Measurements from ENCODE around the gene HOXA9.

DNA sequence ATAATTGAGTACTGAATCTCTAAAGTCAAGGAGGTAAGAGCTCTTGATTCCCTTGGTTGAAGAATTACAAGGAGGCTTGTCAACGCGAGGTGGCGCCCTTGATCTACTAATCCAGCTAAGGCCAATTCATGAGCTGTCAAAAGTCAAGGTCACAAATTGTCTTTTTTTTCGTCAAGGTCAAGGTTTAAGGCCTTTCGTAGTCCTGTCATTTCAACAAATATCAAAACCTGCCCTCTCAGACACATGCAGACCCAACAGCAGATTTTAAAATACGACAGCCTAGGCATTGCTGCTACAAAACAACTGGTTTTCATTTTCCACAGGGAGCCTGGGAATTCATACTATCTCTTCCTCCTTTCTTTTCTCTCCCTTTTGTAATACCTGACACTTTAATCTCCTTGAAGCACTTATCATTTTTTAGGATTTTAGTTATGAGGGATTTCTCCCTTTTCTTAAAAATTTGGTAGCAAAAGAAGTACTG lies 31.0 kb upstream of the HOXA9 start:
- TF ChIP-seq ZNF274 (IDR thresholded peaks at IDR 0.05; ENCODE audit: low read length) (no peak), ZNF274 (tag by site-specific recombination; IDR thresholded peaks at IDR 0.05; ENCODE audit: borderline replicate concordance) (no peak), CTCF (tag by site-specific recombination; IDR thresholded peaks at IDR 0.05) (peak; percentile 71), ZBTB7A (tag by site-specific recombination; IDR thresholded peaks at IDR 0.05; ENCODE audit: low read depth) (no peak), ZNF350 (tag by site-specific recombination; IDR thresholded peaks at IDR 0.05) (no peak), ZNF132 (tag by site-specific recombination; IDR thresholded peaks at IDR 0.05; ENCODE audit: borderline replicate concordance) (no peak), YY1 (tag by site-specific recombination; IDR thresholded peaks at IDR 0.05) (no peak), SETDB1 (IDR thresholded peaks at IDR 0.05; ENCODE audit: insufficient read length, low read length) (no peak)
- TF ChIP-seq, protein P1, sequence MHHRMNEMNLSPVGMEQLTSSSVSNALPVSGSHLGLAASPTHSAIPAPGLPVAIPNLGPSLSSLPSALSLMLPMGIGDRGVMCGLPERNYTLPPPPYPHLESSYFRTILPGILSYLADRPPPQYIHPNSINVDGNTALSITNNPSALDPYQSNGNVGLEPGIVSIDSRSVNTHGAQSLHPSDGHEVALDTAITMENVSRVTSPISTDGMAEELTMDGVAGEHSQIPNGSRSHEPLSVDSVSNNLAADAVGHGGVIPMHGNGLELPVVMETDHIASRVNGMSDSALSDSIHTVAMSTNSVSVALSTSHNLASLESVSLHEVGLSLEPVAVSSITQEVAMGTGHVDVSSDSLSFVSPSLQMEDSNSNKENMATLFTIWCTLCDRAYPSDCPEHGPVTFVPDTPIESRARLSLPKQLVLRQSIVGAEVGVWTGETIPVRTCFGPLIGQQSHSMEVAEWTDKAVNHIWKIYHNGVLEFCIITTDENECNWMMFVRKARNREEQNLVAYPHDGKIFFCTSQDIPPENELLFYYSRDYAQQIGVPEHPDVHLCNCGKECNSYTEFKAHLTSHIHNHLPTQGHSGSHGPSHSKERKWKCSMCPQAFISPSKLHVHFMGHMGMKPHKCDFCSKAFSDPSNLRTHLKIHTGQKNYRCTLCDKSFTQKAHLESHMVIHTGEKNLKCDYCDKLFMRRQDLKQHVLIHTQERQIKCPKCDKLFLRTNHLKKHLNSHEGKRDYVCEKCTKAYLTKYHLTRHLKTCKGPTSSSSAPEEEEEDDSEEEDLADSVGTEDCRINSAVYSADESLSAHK (tag by site-specific recombination; IDR thresholded peaks at IDR 0.05) = no peak
